Chondrocyte (in vitro differentiated cells): ENCODE data around the gene CDKN2C. TPM values are rescaled to one million over a fixed set of nuclear protein-coding genes. Genes with fewer than 3 reads are reported as not detected.
"Not testable (repeated sequence)": the region's sequence is repeated elsewhere in the genome, so short reads cannot be mapped to it uniquely, and the experiment has no call there.

Experiments
- DNase-seq: peaks from one replicate; pipeline ENCODE4 v3.0.0; 2021; ENCODE audit warnings: mixed read lengths, low spot score
- H3K27ac Mint-ChIP-seq: one replicate; pipeline ENCODE4 v1.8.0; 2021; ENCODE audit warnings: mild to moderate bottlenecking, moderate library complexity, mixed read lengths; ENCODE audit not compliant: unreplicated experiment
- H3K27me3 Mint-ChIP-seq: 2 replicates; pipeline ENCODE4 v1.8.0; 2021; ENCODE audit warnings: low read depth, mixed read lengths
- H3K36me3 Mint-ChIP-seq: 2 replicates; pipeline ENCODE4 v1.8.0; 2021; ENCODE audit warnings: low read depth, mixed read lengths
- H3K4me1 Mint-ChIP-seq: 2 replicates; pipeline ENCODE4 v1.8.0; 2021; ENCODE audit warnings: low read depth, mild to moderate bottlenecking, mixed read lengths
- H3K4me3 Mint-ChIP-seq: one replicate; pipeline ENCODE4 v1.8.0; 2021; ENCODE audit warnings: mild to moderate bottlenecking, moderate library complexity, mixed read lengths; ENCODE audit not compliant: unreplicated experiment
- H3K9me3 Mint-ChIP-seq: 2 replicates; pipeline ENCODE4 v1.8.0; 2021; ENCODE audit warnings: low read depth, mixed read lengths
- CTCF ChIP-seq: fragments of 200-600 bp; sonication (generic); IDR thresholded peaks from 2 replicates; pipeline ENCODE4 v1.5.0; 2021; ENCODE audit warnings: antibody characterized with exemption, mild to moderate bottlenecking, moderate library complexity
- total RNA-seq: library from RNA; stranded (reverse); gene quantifications from 3 replicates; pipeline ENCODE4 v1.2.1, GENCODE V29; 2021

CDKN2C gene
- total RNA-seq, 1 donor from 2014 or later = 5.2 TPM

GRCh38 chr1:50993645-50994044 is 23.6 kb downstream of the CDKN2C start:
- Mint-ChIP-seq H3K9me3 (peaks cover 2% of the 10 kb centered on the region), H3K27me3 (peaks cover 20% of the 10 kb centered on the region), H3K36me3 (no peaks in the 10 kb centered on the region), H3K4me1 (no peaks in the 10 kb centered on the region), H3K4me3 (no peak overlapping the region), H3K27ac (no peak overlapping the region)
- no peak for DNase-seq
- no peak for TF ChIP-seq CTCF

GRCh38 chr1:50994997-50995396 is 25.0 kb downstream of the CDKN2C start:
- Mint-ChIP-seq H3K27me3 (peaks cover 22% of the 10 kb centered on the region), H3K9me3 (peaks cover 6% of the 10 kb centered on the region), H3K36me3 (no peaks in the 10 kb centered on the region), H3K4me3 (no peak overlapping the region), H3K4me1 (no peaks in the 10 kb centered on the region), H3K27ac (no peak overlapping the region)
- no peak for TF ChIP-seq CTCF
- no peak for DNase-seq

GRCh38 chr1:50995651-50996050 is 25.6 kb downstream of the CDKN2C start:
- Mint-ChIP-seq H3K4me1 (no peaks in the 10 kb centered on the region), H3K27ac (no peak overlapping the region), H3K36me3 (no peaks in the 10 kb centered on the region), H3K9me3 (peaks cover 6% of the 10 kb centered on the region), H3K4me3 (no peak overlapping the region), H3K27me3 (peaks cover 28% of the 10 kb centered on the region)
- DNase-seq = no peak
- TF ChIP-seq CTCF = no peak

- Mint-ChIP-seq H3K9me3 (peaks cover 6% of the 10 kb centered on the region), H3K27ac (no peak overlapping the region), H3K4me1 (no peaks in the 10 kb centered on the region), H3K36me3 (no peaks in the 10 kb centered on the region), H3K4me3 (no peak overlapping the region), H3K27me3 (peaks cover 30% of the 10 kb centered on the region)
- no peak for TF ChIP-seq CTCF
- DNase-seq = no peak
Observed at GRCh38 chr1:50996083-50996482, 26.0 kb downstream of the CDKN2C start.

- DNase-seq, H3K4me1 Mint-ChIP-seq, H3K36me3 Mint-ChIP-seq, H3K4me3 Mint-ChIP-seq, H3K27ac Mint-ChIP-seq, H3K9me3 Mint-ChIP-seq: not testable (repeated sequence)
- H3K27me3 Mint-ChIP-seq = peaks cover 42% of the 10 kb centered on the region
Observed at GRCh38 chr1:50999375-50999774, 29.3 kb downstream of the CDKN2C start.

GRCh38 chr1:51000160-51000559 is 30.1 kb downstream of the CDKN2C start:
- H3K4me3 Mint-ChIP-seq = no peak overlapping the region
- peaks cover 46% of the 10 kb centered on the region for H3K27me3 Mint-ChIP-seq
- no peak overlapping the region for H3K27ac Mint-ChIP-seq
- H3K4me1 Mint-ChIP-seq = no peaks in the 10 kb centered on the region
- no peak for TF ChIP-seq CTCF
- no peaks in the 10 kb centered on the region for H3K36me3 Mint-ChIP-seq
- no peak for DNase-seq
- peaks cover 6% of the 10 kb centered on the region for H3K9me3 Mint-ChIP-seq
